Loucy (cell line): ENCODE measurements around the gene EPN1.

ENCODE experiments used
- H2AFZ ChIP-seq: fragments of 200-600 bp; sonication (generic); 2 replicates; pipeline ENCODE4 v1.6.0; 2016; ENCODE audit warnings: antibody characterized with exemption, mild to moderate bottlenecking, low read length, moderate library complexity
- H3F3A ChIP-seq: fragments of 200-600 bp; 2 replicates; pipeline ENCODE4 v1.6.0; 2016; ENCODE audit warnings: antibody characterized with exemption, low read depth, mild to moderate bottlenecking
- H3K27me3 ChIP-seq: fragments of 200-600 bp; sonication (generic); 2 replicates; pipeline ENCODE4 v1.6.1; 2014; ENCODE audit warnings: low read length, mild to moderate bottlenecking; ENCODE audit not compliant: insufficient read depth, poor library complexity, severe bottlenecking
- H3K36me3 ChIP-seq: fragments of 200-600 bp; sonication (generic); 2 replicates; pipeline ENCODE4 v1.6.1; 2016; ENCODE audit warnings: low read length; ENCODE audit not compliant: insufficient read depth
- H3K4me1 ChIP-seq: fragments of 200-600 bp; sonication (generic); 2 replicates; pipeline ENCODE4 v1.5.1; 2014; ENCODE audit warnings: low read length, mild to moderate bottlenecking; ENCODE audit not compliant: insufficient read depth, poor library complexity, severe bottlenecking
- H3K4me2 ChIP-seq: fragments of 200-600 bp; sonication (generic); 2 replicates; pipeline ENCODE4 v1.6.0; 2014; ENCODE audit warnings: antibody characterized with exemption, low read length, low read depth, mild to moderate bottlenecking; ENCODE audit not compliant: poor library complexity, severe bottlenecking
- H3K4me3 ChIP-seq: fragments of 200-600 bp; sonication (generic); 2 replicates; pipeline ENCODE4 v1.5.1; 2014; ENCODE audit warnings: low read length, mild to moderate bottlenecking, mixed read lengths; ENCODE audit not compliant: poor library complexity, severe bottlenecking
- H3K79me2 ChIP-seq: fragments of 200-600 bp; sonication (generic); 2 replicates; pipeline ENCODE4 v1.6.1; 2014; ENCODE audit warnings: low read length; ENCODE audit not compliant: insufficient read depth
- H3K9ac ChIP-seq: fragments of 200-600 bp; sonication (generic); 2 replicates; pipeline ENCODE4 v1.6.0; 2014; ENCODE audit warnings: mild to moderate bottlenecking, low read depth, low read length, moderate library complexity; ENCODE audit not compliant: poor library complexity, severe bottlenecking
- H3K9me2 ChIP-seq: fragments of 200-600 bp; sonication (generic); replicated peaks from 2 replicates; pipeline ENCODE4 v1.6.1; 2016; ENCODE audit warnings: low read depth, low read length, mixed read lengths
- H3K9me3 ChIP-seq: fragments of 200-600 bp; sonication (generic); 2 replicates; pipeline ENCODE4 v1.6.1; 2014; ENCODE audit warnings: mild to moderate bottlenecking, antibody characterized with exemption, low read length, low read depth; ENCODE audit not compliant: insufficient read depth
- H4K20me1 ChIP-seq: fragments of 200-600 bp; sonication (generic); 2 replicates; pipeline ENCODE4 v1.6.0; 2014; ENCODE audit warnings: antibody characterized with exemption, low read length, mild to moderate bottlenecking; ENCODE audit not compliant: insufficient read depth, poor library complexity, severe bottlenecking
- CTCF ChIP-seq: fragments of 200-600 bp; sonication (generic); conservative IDR thresholded peaks from 2 replicates; pipeline ENCODE4 v1.5.1; 2014; ENCODE audit warnings: mild to moderate bottlenecking, antibody characterized with exemption, low read length
- EZH2phosphoT487 ChIP-seq: fragments of 200-600 bp; IDR thresholded peaks from 2 replicates; pipeline ENCODE4 v1.6.1; 2018; ENCODE audit warnings: antibody characterized with exemption, mild to moderate bottlenecking, moderate library complexity, borderline replicate concordance

The EPN1 gene

DNA sequence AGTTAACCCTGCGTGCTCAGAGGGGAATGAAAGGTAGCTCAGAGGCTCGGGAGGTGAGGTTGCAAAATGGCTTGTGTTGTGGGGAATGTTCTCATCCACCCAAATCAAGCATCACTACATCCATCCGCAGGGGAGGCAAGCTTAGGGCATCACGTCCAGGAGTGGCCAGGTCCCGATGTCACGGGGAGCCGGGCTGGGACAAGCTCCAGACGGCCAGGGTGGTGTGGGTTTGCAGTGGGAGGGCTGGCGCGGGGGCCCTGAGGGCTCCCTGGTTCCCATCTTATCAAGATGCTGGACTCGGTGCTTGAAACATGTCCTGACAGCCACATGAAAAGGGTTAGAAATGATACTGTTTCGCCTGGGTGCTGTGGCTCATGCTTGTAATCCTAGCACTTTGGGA is 25.8 kb downstream of the EPN1 start:
- H3K9me3 ChIP-seq, result no peaks in the 10 kb centered on the region
- no peak overlapping the region for H3K4me3 ChIP-seq
- no peak overlapping the region for H3K4me2 ChIP-seq
- TF ChIP-seq CTCF, result no peak
- TF ChIP-seq EZH2phosphoT487, result no peak
- no peaks in the 10 kb centered on the region for H3K9me2 ChIP-seq
- H3K4me1 ChIP-seq, result no peaks in the 10 kb centered on the region
- no peak overlapping the region for H3K9ac ChIP-seq
- H3F3A ChIP-seq, result no peaks in the 10 kb centered on the region
- H3K27me3 ChIP-seq, result no peaks in the 10 kb centered on the region
- H4K20me1 ChIP-seq, result no peaks in the 10 kb centered on the region
- peaks cover 13% of the 10 kb centered on the region; the same call in 1 of the 2 replicates for H3K36me3 ChIP-seq
- no peak overlapping the region for H2AFZ ChIP-seq
- no peaks in the 10 kb centered on the region for H3K79me2 ChIP-seq

DNA sequence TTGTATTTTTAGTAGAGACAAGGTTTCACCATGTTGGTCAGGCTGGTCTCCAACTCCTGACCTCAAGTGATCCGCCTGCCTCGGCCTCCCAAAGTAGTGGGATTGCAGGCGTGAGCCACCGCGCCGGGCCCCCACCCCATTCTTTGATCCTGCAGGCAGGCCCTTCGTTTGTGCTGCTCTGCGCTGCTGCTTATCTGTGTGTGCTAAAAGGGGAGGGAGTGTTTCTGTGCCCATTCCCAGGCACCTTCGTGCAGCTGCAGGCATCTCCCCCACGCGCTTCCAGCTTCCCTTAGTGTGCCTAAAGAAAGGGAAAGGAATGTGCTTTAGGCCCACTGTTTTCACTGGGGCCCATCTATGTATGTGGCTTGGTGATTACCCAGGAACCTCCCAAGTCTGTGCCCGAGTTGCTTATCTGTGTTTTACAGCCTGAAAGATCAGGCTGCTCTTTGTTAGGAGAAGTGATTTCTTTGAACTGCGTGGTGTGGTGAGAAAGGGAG is 27.2 kb downstream of the EPN1 start:
- H3K9me2 ChIP-seq, result no peaks in the 10 kb centered on the region
- H3K36me3 ChIP-seq, result peaks cover 4% of the 10 kb centered on the region; the same call in 1 of the 2 replicates
- no peaks in the 10 kb centered on the region for H3F3A ChIP-seq
- TF ChIP-seq EZH2phosphoT487 (no peak), CTCF (no peak)
- H3K9ac ChIP-seq, result no peak overlapping the region
- H3K4me2 ChIP-seq, result no peak overlapping the region
- H2AFZ ChIP-seq, result no peak overlapping the region
- H3K4me1 ChIP-seq, result no peaks in the 10 kb centered on the region
- no peaks in the 10 kb centered on the region for H4K20me1 ChIP-seq
- H3K4me3 ChIP-seq, result no peak overlapping the region
- no peaks in the 10 kb centered on the region for H3K27me3 ChIP-seq
- H3K9me3 ChIP-seq, result no peaks in the 10 kb centered on the region
- no peaks in the 10 kb centered on the region for H3K79me2 ChIP-seq

GRCh38 chr19:55703790-55704215 is 28.8 kb downstream of the EPN1 start:
- H3K9me3 ChIP-seq, result no peaks in the 10 kb centered on the region
- TF ChIP-seq EZH2phosphoT487 (no peak), CTCF (peak; percentile 59)
- H4K20me1 ChIP-seq, result no peaks in the 10 kb centered on the region
- H3K4me1 ChIP-seq, result no peaks in the 10 kb centered on the region
- no peak overlapping the region for H3K4me2 ChIP-seq
- no peaks in the 10 kb centered on the region for H3F3A ChIP-seq
- no peak overlapping the region for H2AFZ ChIP-seq
- H3K9ac ChIP-seq, result no peak overlapping the region
- H3K79me2 ChIP-seq, result no peaks in the 10 kb centered on the region
- no peaks in the 10 kb centered on the region for H3K9me2 ChIP-seq
- no peaks in the 10 kb centered on the region for H3K27me3 ChIP-seq
- H3K4me3 ChIP-seq, result no peak overlapping the region
- H3K36me3 ChIP-seq, result peaks cover 4% of the 10 kb centered on the region; the same call in 1 of the 2 replicates
